Measurements from ENCODE around the gene OXLD1. TPM values are rescaled to one million over a fixed set of nuclear protein-coding genes. Genes with fewer than 3 reads are reported as not detected.

Gene OXLD1
- polyA plus RNA-seq, 1 donor (not counting 4 experiments of a cell fraction or from before 2014, with no cell fraction given): 16.3 TPM

DNA sequence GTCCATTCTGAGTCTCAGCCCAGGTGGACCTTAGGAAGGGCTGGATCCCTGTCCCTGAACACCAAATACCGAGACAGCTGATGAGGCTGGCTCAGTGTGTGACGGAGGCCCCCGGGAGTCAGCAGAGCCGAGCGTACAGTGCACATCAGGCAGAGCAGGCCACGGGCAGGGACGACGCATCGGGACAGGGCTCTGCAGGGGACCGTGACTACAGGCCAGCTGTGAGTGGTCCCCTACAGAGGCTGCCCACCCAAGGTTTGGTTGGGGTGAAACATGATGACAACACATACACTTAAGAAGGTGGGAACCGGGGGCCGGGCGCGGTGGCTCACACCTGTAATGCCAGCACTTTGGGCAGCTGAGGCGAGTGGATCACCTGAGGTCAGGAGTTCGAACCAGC lies 6.5 kb upstream of the OXLD1 start:
- H3K4me1 ChIP-seq (ENCODE audit: control insufficient read depth, extremely low read depth, insufficient read depth, low read length): peaks cover 11% of the 10 kb centered on the region
- no peaks in the 10 kb centered on the region for H4K20me1 ChIP-seq (ENCODE audit: control insufficient read depth, extremely low read depth, insufficient read depth, low read length)
- H3K9ac ChIP-seq (ENCODE audit: control insufficient read depth, extremely low read depth, insufficient read depth, low read length): no peak overlapping the region
- no peaks in the 10 kb centered on the region for H3K27me3 ChIP-seq (ENCODE audit: control insufficient read depth, extremely low read depth, insufficient read depth, low read length)
- TF ChIP-seq, protein P1, sequence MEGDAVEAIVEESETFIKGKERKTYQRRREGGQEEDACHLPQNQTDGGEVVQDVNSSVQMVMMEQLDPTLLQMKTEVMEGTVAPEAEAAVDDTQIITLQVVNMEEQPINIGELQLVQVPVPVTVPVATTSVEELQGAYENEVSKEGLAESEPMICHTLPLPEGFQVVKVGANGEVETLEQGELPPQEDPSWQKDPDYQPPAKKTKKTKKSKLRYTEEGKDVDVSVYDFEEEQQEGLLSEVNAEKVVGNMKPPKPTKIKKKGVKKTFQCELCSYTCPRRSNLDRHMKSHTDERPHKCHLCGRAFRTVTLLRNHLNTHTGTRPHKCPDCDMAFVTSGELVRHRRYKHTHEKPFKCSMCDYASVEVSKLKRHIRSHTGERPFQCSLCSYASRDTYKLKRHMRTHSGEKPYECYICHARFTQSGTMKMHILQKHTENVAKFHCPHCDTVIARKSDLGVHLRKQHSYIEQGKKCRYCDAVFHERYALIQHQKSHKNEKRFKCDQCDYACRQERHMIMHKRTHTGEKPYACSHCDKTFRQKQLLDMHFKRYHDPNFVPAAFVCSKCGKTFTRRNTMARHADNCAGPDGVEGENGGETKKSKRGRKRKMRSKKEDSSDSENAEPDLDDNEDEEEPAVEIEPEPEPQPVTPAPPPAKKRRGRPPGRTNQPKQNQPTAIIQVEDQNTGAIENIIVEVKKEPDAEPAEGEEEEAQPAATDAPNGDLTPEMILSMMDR (optimal IDR thresholded peaks at IDR 0.05 in 1 of 3, IDR thresholded peaks at IDR 0.05 in 1 of 3, conservative IDR thresholded peaks at IDR 0.05 in 1 of 3; ENCODE audit: extremely low read depth in 1 of 3, insufficient read depth in 2 of 3, low read length in 3 of 3): no peak
- TF ChIP-seq EZH2 (IDR thresholded peaks at IDR 0.05; ENCODE audit: low read length): no peak
- no peaks in the 10 kb centered on the region for H3K9me3 ChIP-seq (ENCODE audit: control insufficient read depth, low read depth, low read length)
- no peak overlapping the region for H3K4me2 ChIP-seq (ENCODE audit: control insufficient read depth, extremely low read depth, insufficient read depth, low read depth, low read length)
- H3K27ac ChIP-seq (ENCODE audit: control insufficient read depth, insufficient read depth, low read length): no peak overlapping the region
- H3K79me2 ChIP-seq (ENCODE audit: control insufficient read depth, insufficient read depth, low read length): peaks cover 24% of the 10 kb centered on the region
- no peaks in the 10 kb centered on the region for H3K9me1 ChIP-seq (ENCODE audit: control insufficient read depth, extremely low read depth, insufficient read depth, low read length)
- no peak for DNase-seq (ENCODE audit: low read depth, low spot score)
- dilution Hi-C loops (cut with MboI; ENCODE audit: extremely low pct_ligation_motif_present, low sequenced_read_pairs): no loop called here
- no peak for FAIRE-seq
- no peak overlapping the region for H3K4me3 ChIP-seq (ENCODE audit: control insufficient read depth in 2 of 3, extremely low read depth in 1 of 3, insufficient read depth in 2 of 3, low read depth in 1 of 3, low read length in 3 of 3)
- peaks cover 38 to 44% of the 10 kb centered on the region in 2 experiments for H3K36me3 ChIP-seq (ENCODE audit: control insufficient read depth in 2 of 2, extremely low read depth in 1 of 2, insufficient read depth in 2 of 2, low read length in 2 of 2)
- H2AFZ ChIP-seq (ENCODE audit: control insufficient read depth, low read length): no peak overlapping the region

- no peak overlapping the region for H2AFZ ChIP-seq (ENCODE audit: control insufficient read depth, low read length)
- no peaks in the 10 kb centered on the region for H3K9me1 ChIP-seq (ENCODE audit: control insufficient read depth, extremely low read depth, insufficient read depth, low read length)
- H3K4me3 ChIP-seq (ENCODE audit: control insufficient read depth in 2 of 3, extremely low read depth in 1 of 3, insufficient read depth in 2 of 3, low read depth in 1 of 3, low read length in 3 of 3): no peak overlapping the region
- peaks cover 38 to 44% of the 10 kb centered on the region in 2 experiments for H3K36me3 ChIP-seq (ENCODE audit: control insufficient read depth in 2 of 2, extremely low read depth in 1 of 2, insufficient read depth in 2 of 2, low read length in 2 of 2)
- H3K79me2 ChIP-seq (ENCODE audit: control insufficient read depth, insufficient read depth, low read length): peaks cover 28% of the 10 kb centered on the region
- dilution Hi-C loops (cut with MboI; ENCODE audit: extremely low pct_ligation_motif_present, low sequenced_read_pairs): no loop called here
- no peak for FAIRE-seq
- no peaks in the 10 kb centered on the region for H3K9me3 ChIP-seq (ENCODE audit: control insufficient read depth, low read depth, low read length)
- peaks cover 15% of the 10 kb centered on the region for H3K4me1 ChIP-seq (ENCODE audit: control insufficient read depth, extremely low read depth, insufficient read depth, low read length)
- TF ChIP-seq, protein P1 (optimal IDR thresholded peaks at IDR 0.05 in 1 of 3, IDR thresholded peaks at IDR 0.05 in 1 of 3, conservative IDR thresholded peaks at IDR 0.05 in 1 of 3; ENCODE audit: extremely low read depth in 1 of 3, insufficient read depth in 2 of 3, low read length in 3 of 3): no peak
- TF ChIP-seq EZH2 (IDR thresholded peaks at IDR 0.05; ENCODE audit: low read length): no peak
- no peak overlapping the region for H3K4me2 ChIP-seq (ENCODE audit: control insufficient read depth, extremely low read depth, insufficient read depth, low read depth, low read length)
- H3K27ac ChIP-seq (ENCODE audit: control insufficient read depth, insufficient read depth, low read length): no peak overlapping the region
- H4K20me1 ChIP-seq (ENCODE audit: control insufficient read depth, extremely low read depth, insufficient read depth, low read length): no peaks in the 10 kb centered on the region
- H3K27me3 ChIP-seq (ENCODE audit: control insufficient read depth, extremely low read depth, insufficient read depth, low read length): no peaks in the 10 kb centered on the region
- no peak for DNase-seq (ENCODE audit: low read depth, low spot score)
- no peak overlapping the region for H3K9ac ChIP-seq (ENCODE audit: control insufficient read depth, extremely low read depth, insufficient read depth, low read length)
These were observed 6.1 kb upstream of the OXLD1 start for GRCh38 chr17:81672504-81672903.

Measured in keratinocyte (primary cell).